ENCODE results near the gene TOP3B.

DNA sequence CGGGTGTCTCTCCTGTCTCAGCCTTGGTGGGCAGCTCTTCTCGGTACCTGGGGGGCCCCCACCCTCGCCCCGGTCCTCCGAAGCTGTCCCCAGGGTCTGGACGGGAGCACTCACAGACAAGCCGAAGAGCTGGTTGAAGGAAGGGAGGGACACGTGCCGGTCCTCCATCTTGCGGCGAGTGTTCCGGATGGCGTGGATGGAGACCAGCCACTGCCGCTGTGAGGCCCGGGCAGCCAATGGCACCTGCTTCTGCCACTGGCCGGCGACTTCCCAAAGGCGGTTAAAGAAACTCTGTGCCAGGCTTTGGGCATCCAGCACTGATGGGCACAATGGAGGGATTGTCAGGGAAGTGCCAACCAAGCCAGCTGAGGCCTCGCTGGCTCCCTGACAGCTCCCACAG is 48.7 kb downstream of the TOP3B start:
- TF ChIP-seq, protein P1, sequence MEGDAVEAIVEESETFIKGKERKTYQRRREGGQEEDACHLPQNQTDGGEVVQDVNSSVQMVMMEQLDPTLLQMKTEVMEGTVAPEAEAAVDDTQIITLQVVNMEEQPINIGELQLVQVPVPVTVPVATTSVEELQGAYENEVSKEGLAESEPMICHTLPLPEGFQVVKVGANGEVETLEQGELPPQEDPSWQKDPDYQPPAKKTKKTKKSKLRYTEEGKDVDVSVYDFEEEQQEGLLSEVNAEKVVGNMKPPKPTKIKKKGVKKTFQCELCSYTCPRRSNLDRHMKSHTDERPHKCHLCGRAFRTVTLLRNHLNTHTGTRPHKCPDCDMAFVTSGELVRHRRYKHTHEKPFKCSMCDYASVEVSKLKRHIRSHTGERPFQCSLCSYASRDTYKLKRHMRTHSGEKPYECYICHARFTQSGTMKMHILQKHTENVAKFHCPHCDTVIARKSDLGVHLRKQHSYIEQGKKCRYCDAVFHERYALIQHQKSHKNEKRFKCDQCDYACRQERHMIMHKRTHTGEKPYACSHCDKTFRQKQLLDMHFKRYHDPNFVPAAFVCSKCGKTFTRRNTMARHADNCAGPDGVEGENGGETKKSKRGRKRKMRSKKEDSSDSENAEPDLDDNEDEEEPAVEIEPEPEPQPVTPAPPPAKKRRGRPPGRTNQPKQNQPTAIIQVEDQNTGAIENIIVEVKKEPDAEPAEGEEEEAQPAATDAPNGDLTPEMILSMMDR (IDR thresholded peaks at IDR 0.05; ENCODE audit: insufficient read depth, low read length, poor library complexity, severe bottlenecking): no peak
- TF ChIP-seq EZH2phosphoT487 (conservative IDR thresholded peaks at IDR 0.05; ENCODE audit: low read length): no peak

Measured in SU-DHL-6 (cell line).